Epithelial cell of esophagus (primary cell): ENCODE results near the gene BMP3.

Experiments used
- DNase-seq: peaks from one replicate; pipeline ENCODE4 v3.0.0; 2010; ENCODE audit warnings: low read depth
- H3K4me3 ChIP-seq: 2 replicates; pipeline ENCODE4 v1.5.1; 2011; ENCODE audit warnings: mild to moderate bottlenecking, low read length, control low read depth
- TF ChIP-seq, protein P1 (sequence below): IDR thresholded peaks from 2 replicates; pipeline ENCODE4 v1.5.1; 2011; ENCODE audit warnings: low read depth, mild to moderate bottlenecking, low read length, control low read depth, inconsistent platforms; ENCODE audit not compliant: insufficient read depth; ENCODE audit errors: missing control alignments

BMP3 gene

DNA sequence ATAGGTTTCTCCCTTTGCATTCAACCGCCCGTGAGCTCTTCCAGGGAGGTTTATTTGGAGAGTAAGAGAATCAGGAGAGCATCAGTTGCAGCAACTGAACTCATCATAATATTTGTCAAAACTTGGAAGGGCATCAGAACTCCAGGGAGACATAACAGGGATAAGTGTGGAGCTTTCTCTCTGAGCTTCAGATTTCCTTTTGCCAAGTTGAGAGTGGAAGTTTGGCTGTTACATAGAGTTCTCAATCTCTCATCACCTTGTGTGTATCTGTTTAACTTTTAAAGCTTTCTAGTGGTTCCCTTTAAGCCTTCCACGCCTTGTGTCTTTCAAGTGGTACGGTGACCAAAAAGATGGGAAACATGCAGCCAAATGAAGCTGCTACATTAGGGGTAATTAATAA is 18.8 kb downstream of the BMP3 start:
- DNase-seq: no peak
- TF ChIP-seq, protein P1, sequence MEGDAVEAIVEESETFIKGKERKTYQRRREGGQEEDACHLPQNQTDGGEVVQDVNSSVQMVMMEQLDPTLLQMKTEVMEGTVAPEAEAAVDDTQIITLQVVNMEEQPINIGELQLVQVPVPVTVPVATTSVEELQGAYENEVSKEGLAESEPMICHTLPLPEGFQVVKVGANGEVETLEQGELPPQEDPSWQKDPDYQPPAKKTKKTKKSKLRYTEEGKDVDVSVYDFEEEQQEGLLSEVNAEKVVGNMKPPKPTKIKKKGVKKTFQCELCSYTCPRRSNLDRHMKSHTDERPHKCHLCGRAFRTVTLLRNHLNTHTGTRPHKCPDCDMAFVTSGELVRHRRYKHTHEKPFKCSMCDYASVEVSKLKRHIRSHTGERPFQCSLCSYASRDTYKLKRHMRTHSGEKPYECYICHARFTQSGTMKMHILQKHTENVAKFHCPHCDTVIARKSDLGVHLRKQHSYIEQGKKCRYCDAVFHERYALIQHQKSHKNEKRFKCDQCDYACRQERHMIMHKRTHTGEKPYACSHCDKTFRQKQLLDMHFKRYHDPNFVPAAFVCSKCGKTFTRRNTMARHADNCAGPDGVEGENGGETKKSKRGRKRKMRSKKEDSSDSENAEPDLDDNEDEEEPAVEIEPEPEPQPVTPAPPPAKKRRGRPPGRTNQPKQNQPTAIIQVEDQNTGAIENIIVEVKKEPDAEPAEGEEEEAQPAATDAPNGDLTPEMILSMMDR: no peak
- H3K4me3 ChIP-seq: no peak overlapping the region

DNA sequence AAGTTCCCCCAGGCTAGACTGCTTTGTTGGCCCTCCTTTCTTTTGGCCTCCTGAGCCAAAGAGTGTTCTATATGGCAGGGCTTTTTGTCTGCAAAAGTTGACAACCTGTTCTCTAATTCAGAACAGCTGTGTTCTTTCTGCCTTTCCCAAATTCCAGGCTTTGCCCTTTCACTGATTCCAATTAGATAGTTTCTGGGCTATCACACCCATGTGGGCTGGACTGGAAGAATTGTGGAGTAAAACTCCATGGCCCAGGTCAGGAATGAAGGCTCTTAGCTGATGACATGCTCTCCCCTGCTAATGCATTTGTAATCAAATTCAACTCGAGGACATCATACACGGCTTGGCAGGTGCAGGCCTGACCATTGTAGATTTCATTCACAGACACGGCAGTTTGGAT is 19.4 kb downstream of the BMP3 start:
- no peak for DNase-seq
- TF ChIP-seq, protein P1: no peak
- no peak overlapping the region for H3K4me3 ChIP-seq

DNA sequence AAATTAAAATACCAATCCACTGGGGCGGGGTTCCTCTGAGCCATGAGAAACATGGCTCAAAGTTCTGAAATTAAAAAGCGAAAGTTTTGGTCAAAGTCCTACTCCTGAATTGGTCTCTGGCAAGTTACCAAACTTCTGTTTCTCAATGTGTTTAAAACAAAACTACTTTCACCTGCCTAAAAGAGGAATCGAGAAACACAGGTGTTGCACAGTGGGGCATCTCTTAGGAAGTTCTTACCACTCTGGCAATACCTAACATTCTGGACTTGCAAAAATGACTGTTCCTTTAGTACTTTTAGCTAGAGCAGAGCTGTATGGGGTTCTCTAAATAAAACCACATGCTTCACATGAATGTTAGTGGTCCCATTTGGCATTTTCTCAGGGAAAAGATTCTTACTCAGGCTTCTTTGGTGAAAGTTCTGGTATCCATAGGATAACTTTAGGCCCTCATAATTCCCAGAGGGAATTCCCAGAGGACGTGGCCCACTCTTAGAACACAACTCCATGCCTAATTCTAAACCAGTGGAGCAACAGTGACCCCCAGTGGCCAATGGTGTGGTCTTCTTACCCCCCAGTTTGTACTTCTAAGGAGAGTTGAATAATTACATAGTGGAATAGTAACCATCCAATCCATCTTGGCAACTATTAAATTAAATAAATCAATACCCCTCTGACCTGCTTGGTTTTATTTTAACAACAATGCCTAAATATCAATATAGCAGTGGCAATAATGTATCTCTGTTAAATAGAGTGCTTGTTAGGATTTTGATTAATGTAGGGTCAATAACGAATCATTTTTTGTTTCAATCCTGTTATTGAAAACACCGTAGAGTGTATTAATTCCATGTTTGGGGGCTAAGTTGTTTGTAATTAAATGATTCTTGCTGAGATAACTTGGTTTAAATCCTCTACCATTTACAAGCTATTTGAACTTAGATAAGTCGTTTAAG is 21.9 kb downstream of the BMP3 start:
- H3K4me3 ChIP-seq: no peak overlapping the region
- peak; percentile 62 for DNase-seq
- TF ChIP-seq, protein P1: peak; percentile 61

DNA sequence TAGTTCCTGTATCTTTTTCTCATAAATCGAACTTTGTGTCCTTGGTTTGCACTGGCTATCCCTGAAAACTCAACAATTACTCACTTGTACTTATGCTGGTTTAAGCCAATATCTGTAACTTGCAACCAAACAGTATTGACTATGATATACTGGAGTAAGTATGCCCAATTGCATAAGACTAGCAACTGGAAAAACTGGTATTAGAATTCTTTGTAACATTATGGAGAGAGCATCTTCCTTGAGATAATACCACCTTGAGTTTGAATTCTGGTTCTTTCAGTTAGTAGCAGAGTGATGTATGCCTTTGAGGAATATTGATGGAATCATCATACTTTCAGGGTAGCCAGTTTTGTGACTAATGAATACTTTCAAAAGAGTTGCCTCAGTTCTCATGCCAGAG is 28.1 kb downstream of the BMP3 start:
- peak; percentile 62 for DNase-seq
- TF ChIP-seq, protein P1: no peak
- no peak overlapping the region for H3K4me3 ChIP-seq

DNA sequence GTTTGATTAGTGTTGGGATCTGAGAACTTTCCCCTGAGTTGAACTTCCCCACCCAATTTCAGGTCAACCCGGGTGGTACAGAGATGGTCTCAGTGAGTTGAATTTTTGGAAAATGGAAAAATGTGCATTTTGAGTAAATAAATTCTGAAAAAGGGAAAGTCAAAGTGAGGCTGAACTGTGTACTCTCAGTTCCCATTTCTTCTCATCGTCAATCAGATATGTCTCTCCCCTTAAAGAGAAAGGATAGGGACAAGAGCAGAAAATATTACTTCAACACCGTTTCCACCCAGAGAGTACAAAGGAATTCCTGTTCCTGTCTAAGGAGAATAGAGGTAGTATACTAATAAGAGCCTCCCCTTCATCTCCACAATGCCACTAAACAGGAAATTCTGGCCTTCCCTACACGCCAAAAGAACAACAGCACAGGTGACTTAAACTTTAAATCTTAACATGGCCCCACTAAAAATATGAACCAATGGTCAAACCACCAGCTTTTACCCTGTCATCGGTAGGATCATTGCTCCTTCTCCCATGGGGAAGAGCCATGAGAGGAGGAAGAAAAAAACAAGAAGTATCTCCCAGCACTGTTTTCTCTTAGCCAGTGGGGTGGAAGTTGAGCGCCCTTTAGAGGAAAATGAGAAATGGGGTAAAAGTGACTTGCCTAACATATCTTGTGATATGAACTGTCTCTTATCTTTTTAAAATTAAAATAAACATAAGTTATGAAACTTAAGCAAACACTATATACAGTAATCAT is 30.3 kb downstream of the BMP3 start:
- no peak overlapping the region for H3K4me3 ChIP-seq
- DNase-seq: no peak
- TF ChIP-seq, protein P1: no peak

DNA sequence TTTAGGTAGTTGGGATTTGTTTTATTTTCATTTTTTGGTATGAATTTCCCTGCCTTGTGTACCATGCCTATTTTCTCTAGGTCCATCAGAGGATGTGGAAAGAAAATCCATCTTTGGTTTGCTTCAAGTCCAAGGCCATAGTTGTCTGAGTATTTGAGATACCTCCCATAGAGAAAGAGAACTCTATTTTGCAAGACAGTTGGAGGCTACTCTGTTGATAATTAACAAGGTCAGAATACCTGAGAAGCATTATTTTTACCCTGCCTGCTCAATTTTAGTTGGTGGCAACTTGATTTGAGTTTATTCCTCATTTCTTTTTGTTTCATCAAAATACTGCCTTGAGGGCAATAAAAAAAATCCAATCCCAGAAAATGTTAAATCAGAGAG is 30.8 kb downstream of the BMP3 start:
- TF ChIP-seq, protein P1: no peak
- no peak for DNase-seq
- H3K4me3 ChIP-seq: no peak overlapping the region
